Panc1 (cell line): ENCODE data around the gene G6PC3. TPM values are rescaled to one million over a fixed set of nuclear protein-coding genes. Genes with fewer than 3 reads are reported as not detected.

Source experiments
- ATAC-seq: fragments of 200-7000 bp; cut with Tn5 transposase; 2 replicates; pipeline ENCODE4 v1.9.1; 2020; ENCODE audit warnings: mild to moderate bottlenecking, moderate library complexity
- BruUV-seq: library from RNA; stranded (reverse); fragments of 400-500 nt; replicated peaks from 2 replicates; lab custom pipeline; 2021; lab: Mats Ljungman, UMichigan
- CTCF ChIA-PET: fragments of 300-600 bp; sonication (Branson Sonifier 250); formaldehyde crosslinking; loops from one replicate; lab custom pipeline; 2022; ENCODE audit warnings: antibody characterized with exemption; lab: Charles Lee
- POLR2A ChIA-PET: fragments of 300-600 bp; sonication (Branson Sonifier 250); formaldehyde crosslinking; loops from one replicate; lab custom pipeline; 2022; ENCODE audit warnings: antibody characterized with exemption; lab: Charles Lee
- DNase-seq: peaks from one replicate; pipeline ENCODE4 v3.0.0-alpha.2; 2010; ENCODE audit warnings: low read depth, low spot score
- H3K27ac ChIP-seq: 2 replicates; pipeline ENCODE4 v1.5.1; 2011; ENCODE audit warnings: mild to moderate bottlenecking, low read length, inconsistent platforms
- H3K27me3 ChIP-seq: fragments of 200-500 bp; sonication (Bioruptor generic); 2 replicates; pipeline ENCODE4 v1.6.0; 2014; ENCODE audit warnings: low read length, inconsistent platforms; ENCODE audit not compliant: control insufficient read depth, insufficient read depth
- H3K36me3 ChIP-seq: fragments of 200-500 bp; sonication (Bioruptor generic); 2 replicates; pipeline ENCODE4 v1.5.1; 2014; ENCODE audit warnings: inconsistent platforms, mild to moderate bottlenecking, low read length, moderate library complexity; ENCODE audit not compliant: control insufficient read depth, insufficient read depth
- H3K4me1 ChIP-seq: 2 replicates; pipeline ENCODE4 v1.5.1; 2011; ENCODE audit warnings: inconsistent platforms, mild to moderate bottlenecking, low read length, moderate library complexity; ENCODE audit not compliant: control insufficient read depth, insufficient read depth
- H3K4me3 ChIP-seq, 2 experiments: 2 replicates each; pipeline ENCODE4 v1.5.1; 2011 to 2012; ENCODE audit warnings: low read depth in 2 of 2, low read length in 2 of 2, mild to moderate bottlenecking in 2 of 2, inconsistent platforms in 1 of 2, moderate library complexity in 1 of 2
- H3K9me3 ChIP-seq: fragments of 200-500 bp; sonication (Bioruptor generic); 2 replicates; pipeline ENCODE4 v1.5.1; 2014; ENCODE audit warnings: low read depth, mild to moderate bottlenecking, inconsistent platforms, low read length, moderate library complexity; ENCODE audit not compliant: control insufficient read depth, insufficient read depth
- POLR2AphosphoS5 ChIP-seq: IDR thresholded peaks from 2 replicates; pipeline ENCODE4 v1.6.1; 2012; ENCODE audit warnings: mild to moderate bottlenecking, low read depth, low read length, moderate library complexity
- SIN3A ChIP-seq: IDR thresholded peaks from 2 replicates; pipeline ENCODE4 v1.6.1; 2012; ENCODE audit warnings: low read depth, mild to moderate bottlenecking, low read length, moderate library complexity, borderline replicate concordance; ENCODE audit not compliant: insufficient read depth
- TCF7L2 ChIP-seq: IDR thresholded peaks from 2 replicates; pipeline ENCODE4 v1.6.1; 2011; ENCODE audit warnings: mild to moderate bottlenecking, low read depth, low read length, inconsistent platforms
- in situ Hi-C: cut with HindIII; loops from 2 replicates; pipeline ENCODE4 v1.10.0; 2016; ENCODE audit warnings: low sequenced_read_pairs, low pct_unique_long_range_greater_than_20kb
- intact Hi-C: fragments of 100-400 bp; cut with micrococcal nuclease; formaldehyde crosslinking; loops from one replicate; pipeline ENCODE4 v1.10.0; 2022; ENCODE audit not compliant: unreplicated experiment
- total RNA-seq: library from RNA; stranded (reverse); gene quantifications from one replicate; pipeline ENCODE4 v1.2.1, GENCODE V29; 2021; ENCODE audit not compliant: unreplicated experiment
- TF ChIP-seq, protein P1 (sequence below): fragments of 450-650 bp; IDR thresholded peaks from 2 replicates; pipeline ENCODE4 v1.5.1; 2017; ENCODE audit warnings: mild to moderate bottlenecking
- TF ChIP-seq, protein P2 (sequence below), 2 experiments: IDR thresholded peaks; 2 replicates each; pipeline ENCODE4 v1.6.1; 2011 to 2012; ENCODE audit warnings: low read depth in 2 of 2, control low read depth in 1 of 2, low read length in 1 of 2, mild to moderate bottlenecking in 1 of 2, moderate library complexity in 1 of 2; ENCODE audit not compliant: insufficient read depth in 1 of 2

G6PC3 gene
- total RNA-seq, 1 experiment from 2014 or later = 42.7 TPM

DNA sequence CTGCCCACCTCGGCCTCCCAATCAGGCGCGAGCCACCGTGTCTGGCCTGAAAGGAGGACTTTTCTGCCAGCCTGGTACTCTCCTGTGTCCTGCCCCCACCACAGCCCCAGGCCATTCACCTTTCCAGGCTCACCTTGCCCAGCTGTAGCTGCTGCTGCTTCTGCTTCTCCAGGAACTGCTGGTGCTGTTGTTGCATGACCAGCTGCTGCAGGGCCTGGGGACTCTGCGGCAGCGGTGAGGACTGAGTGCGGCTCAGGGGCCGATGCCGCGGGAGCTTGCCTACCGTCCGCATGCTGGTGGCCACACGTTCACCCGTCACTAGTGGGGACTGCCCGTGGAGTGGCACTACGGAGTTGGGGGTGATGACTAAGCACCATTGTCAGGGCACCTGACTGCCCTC, 17.7 kb downstream of the G6PC3 start:
- in situ Hi-C loops = no loop called here
- Histone ChIP-seq H3K27ac (no peak overlapping the region), H3K27me3 (no peaks in the 10 kb centered on the region), H3K9me3 (no peaks in the 10 kb centered on the region), H3K36me3 (no peaks in the 10 kb centered on the region), H3K4me3 (no peak overlapping the region), H3K4me1 (peaks cover 4% of the 10 kb centered on the region; the same call in 1 of the 2 replicates)
- no peak for TF ChIP-seq SIN3A
- TF ChIP-seq, protein P1, sequence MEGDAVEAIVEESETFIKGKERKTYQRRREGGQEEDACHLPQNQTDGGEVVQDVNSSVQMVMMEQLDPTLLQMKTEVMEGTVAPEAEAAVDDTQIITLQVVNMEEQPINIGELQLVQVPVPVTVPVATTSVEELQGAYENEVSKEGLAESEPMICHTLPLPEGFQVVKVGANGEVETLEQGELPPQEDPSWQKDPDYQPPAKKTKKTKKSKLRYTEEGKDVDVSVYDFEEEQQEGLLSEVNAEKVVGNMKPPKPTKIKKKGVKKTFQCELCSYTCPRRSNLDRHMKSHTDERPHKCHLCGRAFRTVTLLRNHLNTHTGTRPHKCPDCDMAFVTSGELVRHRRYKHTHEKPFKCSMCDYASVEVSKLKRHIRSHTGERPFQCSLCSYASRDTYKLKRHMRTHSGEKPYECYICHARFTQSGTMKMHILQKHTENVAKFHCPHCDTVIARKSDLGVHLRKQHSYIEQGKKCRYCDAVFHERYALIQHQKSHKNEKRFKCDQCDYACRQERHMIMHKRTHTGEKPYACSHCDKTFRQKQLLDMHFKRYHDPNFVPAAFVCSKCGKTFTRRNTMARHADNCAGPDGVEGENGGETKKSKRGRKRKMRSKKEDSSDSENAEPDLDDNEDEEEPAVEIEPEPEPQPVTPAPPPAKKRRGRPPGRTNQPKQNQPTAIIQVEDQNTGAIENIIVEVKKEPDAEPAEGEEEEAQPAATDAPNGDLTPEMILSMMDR = no peak
- no peak for TF ChIP-seq TCF7L2
- TF ChIP-seq, protein P2, sequence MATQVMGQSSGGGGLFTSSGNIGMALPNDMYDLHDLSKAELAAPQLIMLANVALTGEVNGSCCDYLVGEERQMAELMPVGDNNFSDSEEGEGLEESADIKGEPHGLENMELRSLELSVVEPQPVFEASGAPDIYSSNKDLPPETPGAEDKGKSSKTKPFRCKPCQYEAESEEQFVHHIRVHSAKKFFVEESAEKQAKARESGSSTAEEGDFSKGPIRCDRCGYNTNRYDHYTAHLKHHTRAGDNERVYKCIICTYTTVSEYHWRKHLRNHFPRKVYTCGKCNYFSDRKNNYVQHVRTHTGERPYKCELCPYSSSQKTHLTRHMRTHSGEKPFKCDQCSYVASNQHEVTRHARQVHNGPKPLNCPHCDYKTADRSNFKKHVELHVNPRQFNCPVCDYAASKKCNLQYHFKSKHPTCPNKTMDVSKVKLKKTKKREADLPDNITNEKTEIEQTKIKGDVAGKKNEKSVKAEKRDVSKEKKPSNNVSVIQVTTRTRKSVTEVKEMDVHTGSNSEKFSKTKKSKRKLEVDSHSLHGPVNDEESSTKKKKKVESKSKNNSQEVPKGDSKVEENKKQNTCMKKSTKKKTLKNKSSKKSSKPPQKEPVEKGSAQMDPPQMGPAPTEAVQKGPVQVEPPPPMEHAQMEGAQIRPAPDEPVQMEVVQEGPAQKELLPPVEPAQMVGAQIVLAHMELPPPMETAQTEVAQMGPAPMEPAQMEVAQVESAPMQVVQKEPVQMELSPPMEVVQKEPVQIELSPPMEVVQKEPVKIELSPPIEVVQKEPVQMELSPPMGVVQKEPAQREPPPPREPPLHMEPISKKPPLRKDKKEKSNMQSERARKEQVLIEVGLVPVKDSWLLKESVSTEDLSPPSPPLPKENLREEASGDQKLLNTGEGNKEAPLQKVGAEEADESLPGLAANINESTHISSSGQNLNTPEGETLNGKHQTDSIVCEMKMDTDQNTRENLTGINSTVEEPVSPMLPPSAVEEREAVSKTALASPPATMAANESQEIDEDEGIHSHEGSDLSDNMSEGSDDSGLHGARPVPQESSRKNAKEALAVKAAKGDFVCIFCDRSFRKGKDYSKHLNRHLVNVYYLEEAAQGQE (IDR thresholded peaks at IDR 0.05; ENCODE audit: insufficient read depth in 1 of 2, low read depth in 2 of 2, low read length in 1 of 2) = no peak
- TF ChIP-seq POLR2AphosphoS5 = no peak
- POLR2A ChIA-PET = no interaction called here
- CTCF ChIA-PET = interaction anchor here (0.9 kb wide), 1 partner anchor 80 kb away, joined by 3 read pairs; no protein-coding TSS in a partner anchor
- ATAC-seq = no peak
- DNase-seq = no peak
- intact Hi-C loops = no loop called here
- no TSS peak for BruUV-seq

DNA sequence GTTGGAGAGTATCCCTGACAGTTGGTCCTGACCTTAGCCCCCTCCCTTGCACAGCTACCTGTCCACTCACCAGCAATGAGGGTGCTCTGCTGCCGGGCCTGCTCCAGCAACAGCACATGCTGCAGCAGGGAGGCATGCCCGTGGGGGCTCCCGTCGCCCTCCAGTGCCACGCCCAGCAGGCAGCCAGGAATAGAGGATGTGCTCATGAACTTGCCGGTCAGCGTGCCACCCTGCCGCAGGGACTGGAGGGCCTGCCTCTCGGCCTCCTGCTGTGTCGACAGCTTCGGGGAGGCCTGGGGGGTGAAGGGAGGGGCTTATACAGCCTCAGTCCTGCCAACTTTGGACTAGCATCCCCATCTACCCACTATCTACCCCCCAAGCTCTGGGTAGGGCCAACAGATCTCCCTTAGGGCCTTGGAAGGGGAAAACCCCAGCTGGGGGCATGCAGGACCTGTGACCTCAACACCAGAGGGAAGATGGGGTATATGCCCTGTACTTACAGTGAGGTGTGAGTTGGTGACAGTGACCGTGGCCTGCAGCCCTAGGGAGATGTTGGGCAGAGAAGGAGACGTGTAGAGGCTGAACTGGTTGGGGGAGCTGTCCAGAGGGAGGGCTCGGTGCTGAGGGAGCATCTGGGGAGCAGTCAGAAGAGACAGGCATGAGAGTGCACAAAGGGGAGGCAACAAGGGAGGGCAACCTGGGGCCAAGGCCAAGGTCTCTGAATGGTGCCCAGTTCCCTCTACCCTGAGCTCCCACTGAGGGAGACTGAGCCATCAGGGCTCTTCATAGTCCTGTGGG, 20.9 kb downstream of the G6PC3 start:
- Histone ChIP-seq H3K27ac (no peak overlapping the region), H3K4me3 (no peak overlapping the region), H3K9me3 (no peaks in the 10 kb centered on the region), H3K36me3 (no peaks in the 10 kb centered on the region), H3K4me1 (peaks cover 18% of the 10 kb centered on the region), H3K27me3 (no peaks in the 10 kb centered on the region)
- intact Hi-C loops (no loop called here), in situ Hi-C loops (no loop called here)
- ChIA-PET POLR2A (interaction anchor here (0.6 kb wide), 1 partner anchor 93 kb away, joined by 6 read pairs; no protein-coding TSS in a partner anchor), CTCF (interaction anchor here (0.6 kb wide), 1 partner anchor 8 kb away, joined by 4 read pairs; no protein-coding TSS in a partner anchor)
- DNase-seq (no peak), ATAC-seq (no peak)
- BruUV-seq = no TSS peak
- TF ChIP-seq POLR2AphosphoS5 (no peak), TCF7L2 (no peak)
- TF ChIP-seq, protein P1 = no peak
